Mesothelial cell of epicardium (in vitro differentiated cells): ENCODE data around the gene NUP62. TPM values are rescaled to one million over a fixed set of nuclear protein-coding genes. Genes with fewer than 3 reads are reported as not detected.
"Not testable (repeated sequence)": the region's sequence is repeated elsewhere in the genome, so short reads cannot be mapped to it uniquely, and the experiment has no call there.

Source experiments
- DNase-seq, 2 experiments: peaks; one replicate each; pipeline ENCODE4 v3.0.0; 2021; ENCODE audit warnings: low spot score in 2 of 2; ENCODE audit not compliant: unreplicated experiment in 2 of 2
- H3K27ac Mint-ChIP-seq: 2 replicates; pipeline ENCODE4 v1.8.0; 2021; ENCODE audit warnings: mixed read lengths
- H3K27me3 Mint-ChIP-seq: 2 replicates; pipeline ENCODE4 v1.8.0; 2021; ENCODE audit warnings: low read depth, mixed read lengths
- H3K36me3 Mint-ChIP-seq: 2 replicates; pipeline ENCODE4 v1.8.0; 2021; ENCODE audit warnings: mixed read lengths
- H3K4me1 Mint-ChIP-seq: 2 replicates; pipeline ENCODE4 v1.8.0; 2021; ENCODE audit warnings: mixed read lengths
- H3K4me3 Mint-ChIP-seq: 2 replicates; pipeline ENCODE4 v1.8.0; 2021; ENCODE audit warnings: mild to moderate bottlenecking, moderate library complexity, mixed read lengths
- H3K9me3 Mint-ChIP-seq: 2 replicates; pipeline ENCODE4 v1.8.0; 2021; ENCODE audit warnings: mixed read lengths
- CTCF ChIP-seq: fragments of 200-600 bp; sonication (generic); IDR thresholded peaks from one replicate; pipeline ENCODE4 v1.5.0; 2021; ENCODE audit warnings: antibody characterized with exemption; ENCODE audit not compliant: unreplicated experiment
- total RNA-seq: library from RNA; stranded (reverse); gene quantifications from 3 replicates; pipeline ENCODE4 v1.2.1, GENCODE V29; 2021

NUP62 gene
- total RNA-seq, 1 donor from 2014 or later = 67.6 TPM

GRCh38 chr19:49925486-49925885 lies 3.8 kb downstream of the NUP62 start:
- H3K9me3 Mint-ChIP-seq = no peaks in the 10 kb centered on the region
- no peak overlapping the region for H3K4me3 Mint-ChIP-seq
- H3K27me3 Mint-ChIP-seq = no peaks in the 10 kb centered on the region

GRCh38 chr19:49924881-49925210 lies 4.5 kb downstream of the NUP62 start:
- H3K27ac Mint-ChIP-seq, H3K9me3 Mint-ChIP-seq, H3K4me3 Mint-ChIP-seq, DNase-seq, H3K27me3 Mint-ChIP-seq: not testable (repeated sequence)
- peaks cover 19% of the 10 kb centered on the region for H3K4me1 Mint-ChIP-seq
- H3K36me3 Mint-ChIP-seq = peaks cover 19% of the 10 kb centered on the region

More at GRCh38 chr19:49925486-49925885, 3.8 kb downstream of the NUP62 start:
- Mint-ChIP-seq H3K4me1 (peaks cover 22% of the 10 kb centered on the region), H3K36me3 (peaks cover 21% of the 10 kb centered on the region), H3K27ac (no peak overlapping the region)
- TF ChIP-seq CTCF = no peak
- DNase-seq = no peak

- H3K27ac Mint-ChIP-seq = no peak overlapping the region
Measured at GRCh38 chr19:49924004-49924880, 5.1 kb downstream of the NUP62 start.

GRCh38 chr19:49923055-49924003 lies 6.0 kb downstream of the NUP62 start:
- H3K36me3 Mint-ChIP-seq = peaks cover 21% of the 10 kb centered on the region
- DNase-seq = no peak
- H3K27ac Mint-ChIP-seq = no peak overlapping the region
- no peaks in the 10 kb centered on the region for H3K27me3 Mint-ChIP-seq
- H3K4me1 Mint-ChIP-seq = peaks cover 11% of the 10 kb centered on the region
- TF ChIP-seq CTCF = no peak
- H3K4me3 Mint-ChIP-seq = no peak overlapping the region
- H3K9me3 Mint-ChIP-seq = no peaks in the 10 kb centered on the region

More at GRCh38 chr19:49924004-49924880, 5.1 kb downstream of the NUP62 start:
- Mint-ChIP-seq H3K9me3 (no peaks in the 10 kb centered on the region), H3K4me1 (peaks cover 17% of the 10 kb centered on the region), H3K4me3 (no peak overlapping the region), H3K27me3 (no peaks in the 10 kb centered on the region), H3K36me3 (peaks cover 21% of the 10 kb centered on the region)
- no peak for TF ChIP-seq CTCF
- no peak for DNase-seq

- H3K9me3 Mint-ChIP-seq = no peaks in the 10 kb centered on the region
- TF ChIP-seq CTCF = no peak
- H3K4me3 Mint-ChIP-seq = no peak overlapping the region
- H3K36me3 Mint-ChIP-seq = peaks cover 21% of the 10 kb centered on the region
- H3K27me3 Mint-ChIP-seq = no peaks in the 10 kb centered on the region
- no peak overlapping the region for H3K27ac Mint-ChIP-seq
- peaks cover 2% of the 10 kb centered on the region for H3K4me1 Mint-ChIP-seq
- DNase-seq = no peak
Measured at GRCh38 chr19:49921871-49922795, 7.2 kb downstream of the NUP62 start.
